Stimulated activated CD8-positive, alpha-beta memory T cell treated with anti-CD3 and anti-CD28 coated beads, Interleukin-12 subunit alpha, Interleukin-12 subunit beta, amount 100 ng/mL, for 24 hours (primary cell): ENCODE measurements around the gene MYO10.

Source experiments
- DNase-seq: peaks from one replicate; pipeline ENCODE4 v3.0.0-alpha.2; 2020; ENCODE audit errors: extremely low read depth

MYO10 gene

GRCh38 chr5:16812448-16812847, 123.6 kb downstream of the MYO10 start:
- no peak for DNase-seq

GRCh38 chr5:16810208-16810854, 125.8 kb downstream of the MYO10 start:
- DNase-seq, result no peak

- no peak for DNase-seq
Measured at GRCh38 chr5:16809395-16810207, 126.5 kb downstream of the MYO10 start.

- DNase-seq, result no peak
Measured at GRCh38 chr5:16809010-16809394, 127.1 kb downstream of the MYO10 start.

GRCh38 chr5:16808021-16808420, 128.1 kb downstream of the MYO10 start:
- DNase-seq, result no peak

- no peak for DNase-seq
Measured at GRCh38 chr5:16807547-16807864, 128.6 kb downstream of the MYO10 start.

GRCh38 chr5:16806711-16807546, 129.2 kb downstream of the MYO10 start:
- no peak for DNase-seq

GRCh38 chr5:16805486-16805885, 130.6 kb downstream of the MYO10 start:
- no peak for DNase-seq

GRCh38 chr5:16803831-16804230, 132.3 kb downstream of the MYO10 start:
- DNase-seq, result no peak

GRCh38 chr5:16800477-16800876, 135.6 kb downstream of the MYO10 start:
- DNase-seq, result no peak

- no peak for DNase-seq
Measured at GRCh38 chr5:16799796-16800195, 136.3 kb downstream of the MYO10 start.

GRCh38 chr5:16797951-16798350, 138.1 kb downstream of the MYO10 start:
- no peak for DNase-seq

- no peak for DNase-seq
Measured at GRCh38 chr5:16794269-16794913, 141.7 kb downstream of the MYO10 start.

- no peak for DNase-seq
Measured at GRCh38 chr5:16792598-16793275, 143.4 kb downstream of the MYO10 start.

GRCh38 chr5:16791904-16792597, 144.0 kb downstream of the MYO10 start:
- DNase-seq, result no peak

- DNase-seq, result no peak
Measured at GRCh38 chr5:16791036-16791705, 144.9 kb downstream of the MYO10 start.

GRCh38 chr5:16788957-16789356, 147.1 kb downstream of the MYO10 start:
- DNase-seq, result no peak

GRCh38 chr5:16787278-16787677, 148.8 kb downstream of the MYO10 start:
- DNase-seq, result no peak

GRCh38 chr5:16784843-16785791, 151.0 kb downstream of the MYO10 start:
- DNase-seq, result peak; percentile 8
